HCT116 (cell line): Measurements from ENCODE around the gene KDM2B. TPM values are rescaled to one million over a fixed set of nuclear protein-coding genes. Genes with fewer than 3 reads are reported as not detected.

Experiments
- ATAC-seq: fragments of 200-7000 bp; cut with Tn5 transposase; 2 replicates; pipeline ENCODE4 v1.9.1; 2020; ENCODE audit warnings: mild to moderate bottlenecking, moderate library complexity
- BruUV-seq: library from RNA; stranded (reverse); fragments of 400-500 nt; replicated peaks from 2 replicates; lab custom pipeline; 2021; lab: Mats Ljungman, UMichigan
- CTCF ChIA-PET: fragments of 300-600 bp; sonication (Branson Sonifier 250); formaldehyde crosslinking; loops from one replicate; lab custom pipeline; 2021; ENCODE audit warnings: antibody characterized with exemption; lab: Charles Lee
- POLR2A ChIA-PET: fragments of 300-600, 350-600 bp; sonication (Branson Sonifier 250); formaldehyde crosslinking; loops from one replicate; lab custom pipeline; 2021; ENCODE audit warnings: antibody characterized with exemption; lab: Charles Lee
- RAD21 ChIA-PET, 2 experiments: fragments of 300-600 bp; sonication (Branson Sonifier 250); formaldehyde crosslinking; loops; one replicate each; lab custom pipeline; 2023; ENCODE audit warnings: low total read pairs in 2 of 2; ENCODE audit not compliant: uncharacterized antibody in 2 of 2, unreplicated experiment in 2 of 2, low non-redundant PET in 1 of 2; lab: Charles Lee
- DNase-seq: peaks from one replicate; pipeline ENCODE4 v3.0.0-alpha.2; 2010; ENCODE audit warnings: low read depth, low spot score
- H2AFZ ChIP-seq: fragments of 200-600 bp; shearing (Covaris generic), sonication (generic); 2 replicates; pipeline ENCODE4 v1.6.1; 2017; ENCODE audit warnings: low read depth, mixed run types, mixed read lengths, antibody characterized with exemption, low read length; ENCODE audit not compliant: poor library complexity, severe bottlenecking
- H3K27ac ChIP-seq: 2 replicates; pipeline ENCODE4 v1.5.1; 2012; ENCODE audit warnings: low read depth, low read length
- H3K27me3 ChIP-seq: fragments of 200-600 bp; sonication (generic); 2 replicates; pipeline ENCODE4 v1.6.1; 2016; ENCODE audit warnings: mixed run types, low read length, mixed read lengths; ENCODE audit not compliant: insufficient read depth
- H3K36me3 ChIP-seq, 2 experiments: fragments of 200-500 bp in 1 of 2; fragments of 200-600 bp in 1 of 2; sonication (Bioruptor generic) in 1 of 2; sonication (generic) in 1 of 2; 2 replicates each; pipeline versions ENCODE4 v1.5.1 to v1.6.1; 2014 to 2016; ENCODE audit warnings: low read length in 2 of 2, inconsistent platforms in 1 of 2, mixed read lengths in 1 of 2, mixed run types in 1 of 2; ENCODE audit not compliant: insufficient read depth in 2 of 2, control insufficient read depth in 1 of 2
- H3K4me1 ChIP-seq, 2 experiments: fragments of 200-600 bp in 1 of 2; sonication (generic) in 1 of 2; 2 replicates each; pipeline versions ENCODE4 v1.5.1 to v1.6.1; 2012 to 2017; ENCODE audit warnings: low read length in 2 of 2, inconsistent platforms in 1 of 2, mild to moderate bottlenecking in 1 of 2, mixed read lengths in 1 of 2, mixed run types in 1 of 2, moderate library complexity in 1 of 2; ENCODE audit not compliant: insufficient read depth in 2 of 2, control insufficient read depth in 1 of 2
- H3K4me2 ChIP-seq: fragments of 200-600 bp; sonication (generic); 2 replicates; pipeline ENCODE4 v1.6.1; 2017; ENCODE audit warnings: mixed run types, low read length, mixed read lengths
- H3K4me3 ChIP-seq, 2 experiments: fragments of 200-600 bp in 1 of 2; sonication (generic) in 1 of 2; replicated peaks in 1 of 2; 2 replicates each; pipeline ENCODE4 v1.5.1; 2011 to 2016; ENCODE audit warnings: low read length in 2 of 2, control low read depth in 1 of 2, low read depth in 1 of 2, mild to moderate bottlenecking in 1 of 2, mixed read lengths in 1 of 2, mixed run types in 1 of 2
- H3K79me2 ChIP-seq: fragments of 200-600 bp; sonication (generic); 2 replicates; pipeline ENCODE4 v1.6.1; 2017; ENCODE audit warnings: mild to moderate bottlenecking, mixed run types, low read length, moderate library complexity, mixed read lengths; ENCODE audit not compliant: insufficient read depth
- H3K9ac ChIP-seq: fragments of 200-600 bp; sonication (generic); 2 replicates; pipeline ENCODE4 v1.6.1; 2016; ENCODE audit warnings: low read length, mixed read lengths
- H3K9me2 ChIP-seq: fragments of 200-600 bp; sonication (generic), shearing (Covaris generic); 2 replicates; pipeline ENCODE4 v1.6.1; 2017; ENCODE audit warnings: mixed run types, mild to moderate bottlenecking, moderate library complexity; ENCODE audit not compliant: insufficient read depth
- H3K9me3 ChIP-seq, 2 experiments: fragments of 200-500 bp in 1 of 2; fragments of 200-600 bp in 1 of 2; sonication (Bioruptor generic) in 1 of 2; sonication (generic) in 1 of 2; 2 replicates each; pipeline ENCODE4 v1.6.1; 2014 to 2017; ENCODE audit warnings: low read length in 2 of 2, mixed read lengths in 2 of 2, inconsistent platforms in 1 of 2, low read depth in 1 of 2, mild to moderate bottlenecking in 1 of 2, mixed run types in 1 of 2, moderate library complexity in 1 of 2; ENCODE audit not compliant: control insufficient read depth in 1 of 2, insufficient read depth in 1 of 2
- H4K20me1 ChIP-seq: fragments of 200-600 bp; sonication (generic), shearing (Covaris generic); 2 replicates; pipeline ENCODE4 v1.6.1; 2017; ENCODE audit warnings: mixed run types, mild to moderate bottlenecking, moderate library complexity; ENCODE audit not compliant: insufficient read depth
- CBX3 ChIP-seq: IDR thresholded peaks from 2 replicates; pipeline ENCODE4 v1.6.1; 2012; ENCODE audit warnings: low read depth
- CEBPB ChIP-seq: IDR thresholded peaks from 2 replicates; pipeline ENCODE4 v1.6.1; 2012; ENCODE audit warnings: low read depth
- EGR1 ChIP-seq: IDR thresholded peaks from 2 replicates; pipeline ENCODE4 v1.6.1; 2012; ENCODE audit warnings: low read depth
- ELF1 ChIP-seq: IDR thresholded peaks from 2 replicates; pipeline ENCODE4 v1.6.1; 2012; ENCODE audit warnings: low read depth, borderline replicate concordance
- EZH2 ChIP-seq: fragments of 200-600 bp; sonication (generic); IDR thresholded peaks from 2 replicates; pipeline ENCODE4 v1.6.1; 2017; ENCODE audit warnings: antibody characterized with exemption, mixed run types
- FOSL1 ChIP-seq: IDR thresholded peaks from 2 replicates; pipeline ENCODE4 v1.6.1; 2012; ENCODE audit warnings: low read depth
- JUND ChIP-seq: IDR thresholded peaks from 2 replicates; pipeline ENCODE4 v1.6.1; 2012
- RAD21 ChIP-seq: IDR thresholded peaks from 2 replicates; pipeline ENCODE4 v1.6.1; 2012; ENCODE audit warnings: low read depth, mild to moderate bottlenecking
- SRF ChIP-seq: IDR thresholded peaks from 2 replicates; pipeline ENCODE4 v1.6.1; 2012; ENCODE audit warnings: low read depth
- TCF7L2 ChIP-seq: IDR thresholded peaks from 2 replicates; pipeline ENCODE4 v1.7.0; 2011; ENCODE audit warnings: borderline replicate concordance, inconsistent platforms; ENCODE audit not compliant: insufficient read depth, insufficient read length; ENCODE audit errors: extremely low read depth
- YY1 ChIP-seq: IDR thresholded peaks from 2 replicates; pipeline ENCODE4 v1.6.1; 2011; ENCODE audit warnings: low read length, low read depth, moderate library complexity, mild to moderate bottlenecking; ENCODE audit not compliant: insufficient replicate concordance; ENCODE audit errors: extremely low read depth
- ZFX ChIP-seq: fragments of 450-650 bp; IDR thresholded peaks from 2 replicates; pipeline ENCODE4 v1.6.1; 2017
- intact Hi-C: fragments of 100-400 bp; cut with micrococcal nuclease; formaldehyde crosslinking; loops from 2 replicates; pipeline ENCODE4 v1.10.0; 2022
- total RNA-seq: library from RNA; stranded (reverse); gene quantifications from one replicate; pipeline ENCODE4 v1.2.1, GENCODE V29; 2021; ENCODE audit not compliant: unreplicated experiment
- TF ChIP-seq, protein P1 (sequence below): IDR thresholded peaks from 2 replicates; pipeline ENCODE4 v1.6.1; 2011; ENCODE audit warnings: mild to moderate bottlenecking, low read length, moderate library complexity; ENCODE audit not compliant: insufficient replicate concordance; ENCODE audit errors: extremely low read depth
- TF ChIP-seq, protein P2 (sequence below), 3 experiments: fragments of 200-600 bp in 1 of 3; sonication (generic) in 1 of 3; IDR thresholded peaks in 2 of 3; conservative IDR thresholded peaks in 1 of 3; 2 replicates each; pipeline ENCODE4 v1.5.1; 2012 to 2017; ENCODE audit warnings: low read depth in 2 of 3, low read length in 2 of 3, antibody characterized with exemption in 1 of 3, borderline replicate concordance in 1 of 3, control low read depth in 1 of 3, mild to moderate bottlenecking in 1 of 3, mixed read lengths in 1 of 3, mixed run types in 1 of 3, moderate library complexity in 1 of 3; ENCODE audit not compliant: insufficient read depth in 1 of 3
- TF ChIP-seq, protein P3 (sequence below): IDR thresholded peaks from 2 replicates; pipeline ENCODE4 v1.6.1; 2012; ENCODE audit warnings: low read depth

The KDM2B gene
- total RNA-seq, 1 experiment from 2014 or later: 36.7 TPM

DNA sequence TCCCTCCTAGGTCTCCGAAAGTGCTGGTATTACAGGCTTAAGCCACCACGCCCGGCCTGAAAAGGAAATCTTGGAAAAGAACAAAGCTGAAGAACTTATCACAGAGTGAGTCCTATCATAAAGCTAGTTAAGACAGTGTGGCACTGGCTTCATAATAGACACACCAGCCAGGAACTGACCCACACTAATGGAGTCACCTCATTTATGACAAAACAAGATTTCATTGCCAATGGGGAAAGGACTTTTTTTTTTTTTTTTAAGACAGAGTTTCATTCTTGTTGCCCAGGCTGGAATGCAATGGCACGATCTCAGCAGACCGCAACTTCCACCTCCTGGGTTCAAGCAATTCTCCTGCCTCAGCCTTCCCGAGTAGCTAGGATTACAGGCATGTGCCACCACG, 15.7 kb downstream of the KDM2B start:
- ATAC-seq (no peak), DNase-seq (no peak)
- no peaks in the 10 kb centered on the region for H4K20me1 ChIP-seq
- intact Hi-C loops: no loop called here
- no peaks in the 10 kb centered on the region for H3K9me3 ChIP-seq
- POLR2A ChIA-PET: interaction anchor here (0.9 kb wide), 1 partner anchor 15 kb away, joined by 3 read pairs; no protein-coding TSS in a partner anchor
- H3K4me2 ChIP-seq: no peak overlapping the region
- no peaks in the 10 kb centered on the region for H3K79me2 ChIP-seq
- no peak overlapping the region for H3K9ac ChIP-seq
- H3K9me2 ChIP-seq: no peaks in the 10 kb centered on the region
- peaks cover 0 to 11% of the 10 kb centered on the region in 2 experiments; a peak in 2 of 4 replicates for H3K4me1 ChIP-seq
- H3K4me3 ChIP-seq: no peak overlapping the region
- CTCF ChIA-PET: interaction anchor here (1.8 kb wide), 1 partner anchor 13 kb away, joined by 8 read pairs; no protein-coding TSS in a partner anchor
- no peaks in the 10 kb centered on the region for H3K27me3 ChIP-seq
- H2AFZ ChIP-seq: no peak overlapping the region
- BruUV-seq: no TSS peak
- TF ChIP-seq, protein P1, sequence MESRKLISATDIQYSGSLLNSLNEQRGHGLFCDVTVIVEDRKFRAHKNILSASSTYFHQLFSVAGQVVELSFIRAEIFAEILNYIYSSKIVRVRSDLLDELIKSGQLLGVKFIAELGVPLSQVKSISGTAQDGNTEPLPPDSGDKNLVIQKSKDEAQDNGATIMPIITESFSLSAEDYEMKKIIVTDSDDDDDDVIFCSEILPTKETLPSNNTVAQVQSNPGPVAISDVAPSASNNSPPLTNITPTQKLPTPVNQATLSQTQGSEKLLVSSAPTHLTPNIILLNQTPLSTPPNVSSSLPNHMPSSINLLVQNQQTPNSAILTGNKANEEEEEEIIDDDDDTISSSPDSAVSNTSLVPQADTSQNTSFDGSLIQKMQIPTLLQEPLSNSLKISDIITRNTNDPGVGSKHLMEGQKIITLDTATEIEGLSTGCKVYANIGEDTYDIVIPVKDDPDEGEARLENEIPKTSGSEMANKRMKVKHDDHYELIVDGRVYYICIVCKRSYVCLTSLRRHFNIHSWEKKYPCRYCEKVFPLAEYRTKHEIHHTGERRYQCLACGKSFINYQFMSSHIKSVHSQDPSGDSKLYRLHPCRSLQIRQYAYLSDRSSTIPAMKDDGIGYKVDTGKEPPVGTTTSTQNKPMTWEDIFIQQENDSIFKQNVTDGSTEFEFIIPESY: no peak
- TF ChIP-seq, protein P2, sequence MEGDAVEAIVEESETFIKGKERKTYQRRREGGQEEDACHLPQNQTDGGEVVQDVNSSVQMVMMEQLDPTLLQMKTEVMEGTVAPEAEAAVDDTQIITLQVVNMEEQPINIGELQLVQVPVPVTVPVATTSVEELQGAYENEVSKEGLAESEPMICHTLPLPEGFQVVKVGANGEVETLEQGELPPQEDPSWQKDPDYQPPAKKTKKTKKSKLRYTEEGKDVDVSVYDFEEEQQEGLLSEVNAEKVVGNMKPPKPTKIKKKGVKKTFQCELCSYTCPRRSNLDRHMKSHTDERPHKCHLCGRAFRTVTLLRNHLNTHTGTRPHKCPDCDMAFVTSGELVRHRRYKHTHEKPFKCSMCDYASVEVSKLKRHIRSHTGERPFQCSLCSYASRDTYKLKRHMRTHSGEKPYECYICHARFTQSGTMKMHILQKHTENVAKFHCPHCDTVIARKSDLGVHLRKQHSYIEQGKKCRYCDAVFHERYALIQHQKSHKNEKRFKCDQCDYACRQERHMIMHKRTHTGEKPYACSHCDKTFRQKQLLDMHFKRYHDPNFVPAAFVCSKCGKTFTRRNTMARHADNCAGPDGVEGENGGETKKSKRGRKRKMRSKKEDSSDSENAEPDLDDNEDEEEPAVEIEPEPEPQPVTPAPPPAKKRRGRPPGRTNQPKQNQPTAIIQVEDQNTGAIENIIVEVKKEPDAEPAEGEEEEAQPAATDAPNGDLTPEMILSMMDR (IDR thresholded peaks at IDR 0.05 in 2 of 3, conservative IDR thresholded peaks at IDR 0.05 in 1 of 3; ENCODE audit: borderline replicate concordance in 1 of 3, insufficient read depth in 1 of 3, low read depth in 2 of 3, low read length in 2 of 3): no peak
- TF ChIP-seq SRF (no peak), CBX3 (no peak), YY1 (no peak), ZFX (no peak), ELF1 (no peak), EZH2 (no peak), TCF7L2 (no peak), RAD21 (no peak), EGR1 (no peak), FOSL1 (no peak), JUND (no peak), CEBPB (no peak)
- TF ChIP-seq, protein P3, sequence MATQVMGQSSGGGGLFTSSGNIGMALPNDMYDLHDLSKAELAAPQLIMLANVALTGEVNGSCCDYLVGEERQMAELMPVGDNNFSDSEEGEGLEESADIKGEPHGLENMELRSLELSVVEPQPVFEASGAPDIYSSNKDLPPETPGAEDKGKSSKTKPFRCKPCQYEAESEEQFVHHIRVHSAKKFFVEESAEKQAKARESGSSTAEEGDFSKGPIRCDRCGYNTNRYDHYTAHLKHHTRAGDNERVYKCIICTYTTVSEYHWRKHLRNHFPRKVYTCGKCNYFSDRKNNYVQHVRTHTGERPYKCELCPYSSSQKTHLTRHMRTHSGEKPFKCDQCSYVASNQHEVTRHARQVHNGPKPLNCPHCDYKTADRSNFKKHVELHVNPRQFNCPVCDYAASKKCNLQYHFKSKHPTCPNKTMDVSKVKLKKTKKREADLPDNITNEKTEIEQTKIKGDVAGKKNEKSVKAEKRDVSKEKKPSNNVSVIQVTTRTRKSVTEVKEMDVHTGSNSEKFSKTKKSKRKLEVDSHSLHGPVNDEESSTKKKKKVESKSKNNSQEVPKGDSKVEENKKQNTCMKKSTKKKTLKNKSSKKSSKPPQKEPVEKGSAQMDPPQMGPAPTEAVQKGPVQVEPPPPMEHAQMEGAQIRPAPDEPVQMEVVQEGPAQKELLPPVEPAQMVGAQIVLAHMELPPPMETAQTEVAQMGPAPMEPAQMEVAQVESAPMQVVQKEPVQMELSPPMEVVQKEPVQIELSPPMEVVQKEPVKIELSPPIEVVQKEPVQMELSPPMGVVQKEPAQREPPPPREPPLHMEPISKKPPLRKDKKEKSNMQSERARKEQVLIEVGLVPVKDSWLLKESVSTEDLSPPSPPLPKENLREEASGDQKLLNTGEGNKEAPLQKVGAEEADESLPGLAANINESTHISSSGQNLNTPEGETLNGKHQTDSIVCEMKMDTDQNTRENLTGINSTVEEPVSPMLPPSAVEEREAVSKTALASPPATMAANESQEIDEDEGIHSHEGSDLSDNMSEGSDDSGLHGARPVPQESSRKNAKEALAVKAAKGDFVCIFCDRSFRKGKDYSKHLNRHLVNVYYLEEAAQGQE: no peak
- RAD21 ChIA-PET: no interaction called here
- H3K36me3 ChIP-seq: no peaks in the 10 kb centered on the region
- H3K27ac ChIP-seq: no peak overlapping the region
